ENCODE measurements around the gene TPM1. TPM values are rescaled to one million over a fixed set of nuclear protein-coding genes. Genes with fewer than 3 reads are reported as not detected.

Gene TPM1
- 183 and 511 TPM in 2 replicates for total RNA-seq

DNA sequence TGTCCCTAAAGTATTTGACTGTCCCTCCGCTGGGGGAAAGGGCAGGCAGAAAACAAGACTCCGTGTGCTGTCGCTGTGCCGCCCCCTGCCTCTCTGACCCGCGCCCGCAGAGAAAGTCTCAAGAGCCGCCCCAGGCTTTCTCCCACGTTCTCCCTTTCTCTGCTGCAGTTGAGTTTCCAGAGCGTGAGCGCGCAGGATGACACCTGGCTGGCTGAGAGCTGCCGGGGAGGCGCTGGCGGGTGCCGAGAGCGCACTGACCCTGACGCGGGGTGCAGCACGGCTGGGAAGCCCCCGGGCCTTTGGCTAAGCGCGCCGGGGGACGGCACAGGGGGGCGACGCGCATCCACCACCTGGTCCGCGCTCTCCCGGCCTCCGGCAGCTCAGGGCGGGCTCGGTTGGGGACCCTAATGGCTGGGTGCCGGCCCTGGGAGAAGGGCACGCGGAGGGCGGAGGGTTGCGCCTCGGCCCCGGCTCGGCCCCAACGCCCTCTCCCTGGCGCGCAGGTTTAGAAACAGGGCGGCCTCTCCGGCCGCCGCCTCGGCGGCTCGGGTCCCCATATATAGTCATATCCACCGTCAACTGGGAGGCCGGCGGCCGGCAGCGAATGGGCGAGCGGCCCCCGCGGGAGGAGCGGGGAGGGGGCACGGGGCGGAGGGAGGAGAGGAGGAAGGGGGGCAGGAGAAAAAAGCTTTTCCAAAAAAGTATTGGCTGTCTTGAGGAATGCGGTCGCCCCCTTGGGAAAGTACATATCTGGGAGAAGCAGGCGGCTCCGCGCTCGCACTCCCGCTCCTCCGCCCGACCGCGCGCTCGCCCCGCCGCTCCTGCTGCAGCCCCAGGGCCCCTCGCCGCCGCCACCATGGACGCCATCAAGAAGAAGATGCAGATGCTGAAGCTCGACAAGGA is at the start of gene TPM1:
TSS of gene TPM1 (plus strand) at position 774 of the 903 bp plus-strand sequence. CDS start at position 857, 83 bp downstream.

Other genes starting within 250 kb of the TPM1 start
- gene LACTB, start 79.1 kb downstream of the TPM1 start, total RNA-seq = 16.1 and 28.1 TPM in 2 replicates
- 83.1 and 122 TPM in 2 replicates for gene RPS27L, start 114.7 kb downstream of the TPM1 start, total RNA-seq
- gene RAB8B, start 146.9 kb downstream of the TPM1 start, total RNA-seq = 27.3 and 32.1 TPM in 2 replicates
- 4.0 and 4.1 TPM in 2 replicates for gene APH1B, start 234.9 kb downstream of the TPM1 start, total RNA-seq